ENCODE measurements around the gene CDCA3. TPM values are rescaled to one million over a fixed set of nuclear protein-coding genes. Genes with fewer than 3 reads are reported as not detected.

The CDCA3 gene
- total RNA-seq, 4 donors from 2014 or later, result 4.8 to 8.9 (median 5.9) TPM

GRCh38 chr12:6834873-6835272 lies 16.2 kb downstream of the CDCA3 start:
- Histone ChIP-seq H3K27me3 (no peaks in the 10 kb centered on the region), H3K27ac (no peak overlapping the region), H3K4me1 (peaks cover 1% of the 10 kb centered on the region), H3K36me3 (peaks cover 45% of the 10 kb centered on the region), H3K9me3 (no peaks in the 10 kb centered on the region), H3K4me3 (no peak overlapping the region)
- 83% methylated on average over 5 of the region's 5 CpGs for WGBS
- DNase-seq (ENCODE audit: low spot score in 2 of 2), result no peak
- no peak for TF ChIP-seq CTCF (IDR thresholded peaks at IDR 0.05)
- TF ChIP-seq POLR2A (IDR thresholded peaks at IDR 0.05), result no peak
- TF ChIP-seq POLR2AphosphoS5 (IDR thresholded peaks at IDR 0.05), result no peak
- TF ChIP-seq EP300 (IDR thresholded peaks at IDR 0.05), result no peak

GRCh38 chr12:6834254-6834653 lies 16.8 kb downstream of the CDCA3 start:
- TF ChIP-seq CTCF (IDR thresholded peaks at IDR 0.05) (no peak), EP300 (IDR thresholded peaks at IDR 0.05) (no peak), POLR2A (IDR thresholded peaks at IDR 0.05) (no peak), POLR2AphosphoS5 (IDR thresholded peaks at IDR 0.05) (no peak)
- DNase-seq (ENCODE audit: low spot score in 2 of 2), result no peak
- 52% methylated on average over 1 of the region's 1 CpG for WGBS
- H3K9me3 ChIP-seq, result no peaks in the 10 kb centered on the region
- peaks cover 39% of the 10 kb centered on the region for H3K36me3 ChIP-seq
- no peak overlapping the region for H3K4me3 ChIP-seq
- peaks cover 7% of the 10 kb centered on the region for H3K4me1 ChIP-seq
- no peak overlapping the region for H3K27ac ChIP-seq
- H3K27me3 ChIP-seq, result no peaks in the 10 kb centered on the region

GRCh38 chr12:6833189-6833890 lies 17.7 kb downstream of the CDCA3 start:
- Histone ChIP-seq H3K9me3 (no peaks in the 10 kb centered on the region), H3K4me3 (no peak overlapping the region), H3K4me1 (peaks cover 14% of the 10 kb centered on the region), H3K27me3 (no peaks in the 10 kb centered on the region), H3K27ac (no peak overlapping the region), H3K36me3 (peaks cover 29% of the 10 kb centered on the region)
- no peak for TF ChIP-seq POLR2AphosphoS5 (IDR thresholded peaks at IDR 0.05)
- no peak for TF ChIP-seq EP300 (IDR thresholded peaks at IDR 0.05)
- no peak for TF ChIP-seq CTCF (IDR thresholded peaks at IDR 0.05)
- TF ChIP-seq POLR2A (IDR thresholded peaks at IDR 0.05), result no peak
- WGBS, result 92% methylated on average over 3 of the region's 6 CpGs
- no peak for DNase-seq (ENCODE audit: low spot score in 2 of 2)

GRCh38 chr12:6832125-6832524 lies 19.0 kb downstream of the CDCA3 start:
- no peaks in the 10 kb centered on the region for H3K9me3 ChIP-seq
- H3K4me3 ChIP-seq, result no peak overlapping the region
- H3K4me1 ChIP-seq, result peaks cover 26% of the 10 kb centered on the region
- H3K27me3 ChIP-seq, result no peaks in the 10 kb centered on the region
- no peak for DNase-seq (ENCODE audit: low spot score in 2 of 2)
- H3K36me3 ChIP-seq, result peaks cover 18% of the 10 kb centered on the region
- H3K27ac ChIP-seq, result no peak overlapping the region
- WGBS, result 98% methylated on average over 4 of the region's 4 CpGs
- TF ChIP-seq POLR2A (IDR thresholded peaks at IDR 0.05) (no peak), CTCF (IDR thresholded peaks at IDR 0.05) (no peak), EP300 (IDR thresholded peaks at IDR 0.05) (no peak), POLR2AphosphoS5 (IDR thresholded peaks at IDR 0.05) (no peak)

- Histone ChIP-seq H3K36me3 (peaks cover 18% of the 10 kb centered on the region), H3K4me3 (no peak overlapping the region), H3K4me1 (peaks cover 29% of the 10 kb centered on the region), H3K27ac (no peak overlapping the region), H3K9me3 (no peaks in the 10 kb centered on the region), H3K27me3 (no peaks in the 10 kb centered on the region)
- WGBS, result 86% methylated on average over 12 of the region's 12 CpGs
- TF ChIP-seq CTCF (IDR thresholded peaks at IDR 0.05) (no peak), POLR2AphosphoS5 (IDR thresholded peaks at IDR 0.05) (no peak)
- no peak for DNase-seq (ENCODE audit: low spot score in 2 of 2)
These were observed 19.6 kb downstream of the CDCA3 start for GRCh38 chr12:6831450-6831995.

Measured in suprapubic skin (tissue), 4 donors.